Left forelimb (tissue), 1 donor: ENCODE results near the gene HNRNPA3.
A peak's percentile ranks its signal among the peaks of the same experiment; 100 is the strongest.
"Not testable (repeated sequence)": the region's sequence is repeated elsewhere in the genome, so short reads cannot be mapped to it uniquely, and the experiment has no call there.

ENCODE experiments used
- DNase-seq: peaks from one replicate; pipeline ENCODE4 v3.0.0-alpha.2; 2018; ENCODE audit warnings: low spot score

Gene HNRNPA3

GRCh38 chr2:177212106-177212890 is at the start of gene HNRNPA3:
Gene HNRNPA3 (plus strand): TSS chr2:177212794. CDS start chr2:177212800, 6 bp downstream.
- peak; percentile 100 for DNase-seq

- DNase-seq = no peak
Measured at GRCh38 chr2:177164131-177164530, 48.5 kb upstream of the HNRNPA3 start.

- DNase-seq = peak; percentile 84
Measured at GRCh38 chr2:177164584-177165052, 48.0 kb upstream of the HNRNPA3 start.

- DNase-seq = peak; percentile 79
Measured at GRCh38 chr2:177165061-177165583, 47.5 kb upstream of the HNRNPA3 start.

- DNase-seq = no peak
Measured at GRCh38 chr2:177165721-177166711, 46.6 kb upstream of the HNRNPA3 start.

- DNase-seq = no peak
Measured at GRCh38 chr2:177169810-177170514, 42.6 kb upstream of the HNRNPA3 start.

GRCh38 chr2:177171418-177171865 is 41.2 kb upstream of the HNRNPA3 start:
- DNase-seq = no peak

- no peak for DNase-seq
Measured at GRCh38 chr2:177172034-177172880, 40.3 kb upstream of the HNRNPA3 start.

GRCh38 chr2:177174486-177174885 is 38.1 kb upstream of the HNRNPA3 start:
- no peak for DNase-seq

GRCh38 chr2:177175917-177176668 is 36.5 kb upstream of the HNRNPA3 start:
- DNase-seq = no peak

GRCh38 chr2:177178797-177179196 is 33.8 kb upstream of the HNRNPA3 start:
- no peak for DNase-seq

GRCh38 chr2:177179227-177179626 is 33.4 kb upstream of the HNRNPA3 start:
- no peak for DNase-seq

GRCh38 chr2:177179671-177180070 is 32.9 kb upstream of the HNRNPA3 start:
- DNase-seq = not testable (repeated sequence)

- no peak for DNase-seq
Measured at GRCh38 chr2:177180269-177181000, 32.2 kb upstream of the HNRNPA3 start.

GRCh38 chr2:177183860-177184259 is 28.7 kb upstream of the HNRNPA3 start:
- no peak for DNase-seq

- no peak for DNase-seq
Measured at GRCh38 chr2:177184606-177185005, 28.0 kb upstream of the HNRNPA3 start.

GRCh38 chr2:177186038-177186437 is 26.6 kb upstream of the HNRNPA3 start:
- not testable (repeated sequence) for DNase-seq

GRCh38 chr2:177187631-177188312 is 24.8 kb upstream of the HNRNPA3 start:
- no peak for DNase-seq
